Daoy (cell line): ENCODE measurements around the gene PCBP3. TPM values are rescaled to one million over a fixed set of nuclear protein-coding genes. Genes with fewer than 3 reads are reported as not detected.

ENCODE experiments used
- DNase-seq: peaks from one replicate; pipeline ENCODE4 v3.0.0-alpha.2; 2015; ENCODE audit warnings: low read depth
- total RNA-seq: library from RNA; depleted of rRNA; stranded (reverse); fragments of >200 nt; shearing (Covaris generic); gene quantifications from 2 replicates; pipeline ENCODE4 v1.2.3, GENCODE V29; 2014

PCBP3 gene
- total RNA-seq, 1 experiment from 2014 or later = 2.1 TPM

GRCh38 chr21:45909238-45909988 is 265.9 kb downstream of the PCBP3 start:
- DNase-seq = no peak

GRCh38 chr21:45910155-45910547 is 266.6 kb downstream of the PCBP3 start:
- DNase-seq = no peak

- peak; percentile 42 for DNase-seq
Observed at GRCh38 chr21:45910548-45911221, 267.2 kb downstream of the PCBP3 start.

GRCh38 chr21:45911806-45912325 is 268.3 kb downstream of the PCBP3 start:
- DNase-seq = no peak

GRCh38 chr21:45912611-45913417 is 269.3 kb downstream of the PCBP3 start:
- DNase-seq = no peak

- no peak for DNase-seq
Observed at GRCh38 chr21:45913418-45913765, 269.9 kb downstream of the PCBP3 start.

- DNase-seq = no peak
Observed at GRCh38 chr21:45913886-45914285, 270.4 kb downstream of the PCBP3 start.

GRCh38 chr21:45914321-45914845 is 270.9 kb downstream of the PCBP3 start:
- DNase-seq = no peak

GRCh38 chr21:45916011-45916840 is 272.7 kb downstream of the PCBP3 start:
- no peak for DNase-seq

GRCh38 chr21:45917241-45917640 is 273.7 kb downstream of the PCBP3 start:
- DNase-seq = peak; percentile 32

GRCh38 chr21:45918011-45918410 is 274.5 kb downstream of the PCBP3 start:
- no peak for DNase-seq

- no peak for DNase-seq
Observed at GRCh38 chr21:45918835-45919447, 275.4 kb downstream of the PCBP3 start.

- DNase-seq = no peak
Observed at GRCh38 chr21:45919593-45919992, 276.1 kb downstream of the PCBP3 start.

GRCh38 chr21:45920824-45921600 is 277.5 kb downstream of the PCBP3 start:
- DNase-seq = no peak

GRCh38 chr21:45921917-45922316 is 278.4 kb downstream of the PCBP3 start:
- DNase-seq = no peak

GRCh38 chr21:45922648-45923047 is 279.1 kb downstream of the PCBP3 start:
- no peak for DNase-seq

- peak; percentile 74 for DNase-seq
Observed at GRCh38 chr21:45923146-45923545, 279.6 kb downstream of the PCBP3 start.

- no peak for DNase-seq
Observed at GRCh38 chr21:45926281-45926680, 282.8 kb downstream of the PCBP3 start.

- DNase-seq = no peak
Observed at GRCh38 chr21:45927032-45927431, 283.5 kb downstream of the PCBP3 start.
